Heart left ventricle (tissue), 13 donors: Measurements from ENCODE around the gene INO80.

ENCODE experiments used
- POLR2A ChIP-seq, 2 donors: fragments of 450-650 bp; IDR thresholded peaks; one replicate each; pipeline ENCODE4 v1.6.1; 2017; ENCODE audit warnings: antibody characterized with exemption in 2 of 2, mild to moderate bottlenecking in 2 of 2, moderate library complexity in 2 of 2
- TF ChIP-seq, protein P1 (sequence below), 12 donors: fragments of 200-600 bp; sonication (generic) in 4 of 12; IDR thresholded peaks; one replicate each; pipeline versions ENCODE4 v1.5.0 to v1.8.0; 2018 to 2022; ENCODE audit warnings: antibody characterized with exemption in 12 of 12, mild to moderate bottlenecking in 5 of 12
- donor health status: ischemic (EF 13 %, LVEDD 7.1; RV severe dilation, severe dysfunction).
- donor health status: DM: no; HTN: yes; CAD: no.
- donor health status: DM: no; HTN: no; CAD: no.
- donor health status: ischemic (EF 25% LVEDD 6.9; RV normal size, moderate dysfunction).
- donor health status: ischemic (EF 25% LVEDD 5.7; RV mildly dilated, moderate dysfunction).
- donor health status: ischemic (EF 35%, LVEDD 5.7; RV mildly dilated, moderate dysfunction).
- donor health status: nonischemic (EF 11% LVEDD 7.7; RV severe dilation, severe dysfunction).
- donor health status: DM: yes; HTN: yes; CAD: no.
- donor health status: PGD.
- donor health status: ischemic (EF 29% LVEDD 5.4; RV normal size, mild dysfunction).
- donor health status: nonischemic (EF 23%, LVEDD 6.1; RV moderate dilation, normal function).

DNA sequence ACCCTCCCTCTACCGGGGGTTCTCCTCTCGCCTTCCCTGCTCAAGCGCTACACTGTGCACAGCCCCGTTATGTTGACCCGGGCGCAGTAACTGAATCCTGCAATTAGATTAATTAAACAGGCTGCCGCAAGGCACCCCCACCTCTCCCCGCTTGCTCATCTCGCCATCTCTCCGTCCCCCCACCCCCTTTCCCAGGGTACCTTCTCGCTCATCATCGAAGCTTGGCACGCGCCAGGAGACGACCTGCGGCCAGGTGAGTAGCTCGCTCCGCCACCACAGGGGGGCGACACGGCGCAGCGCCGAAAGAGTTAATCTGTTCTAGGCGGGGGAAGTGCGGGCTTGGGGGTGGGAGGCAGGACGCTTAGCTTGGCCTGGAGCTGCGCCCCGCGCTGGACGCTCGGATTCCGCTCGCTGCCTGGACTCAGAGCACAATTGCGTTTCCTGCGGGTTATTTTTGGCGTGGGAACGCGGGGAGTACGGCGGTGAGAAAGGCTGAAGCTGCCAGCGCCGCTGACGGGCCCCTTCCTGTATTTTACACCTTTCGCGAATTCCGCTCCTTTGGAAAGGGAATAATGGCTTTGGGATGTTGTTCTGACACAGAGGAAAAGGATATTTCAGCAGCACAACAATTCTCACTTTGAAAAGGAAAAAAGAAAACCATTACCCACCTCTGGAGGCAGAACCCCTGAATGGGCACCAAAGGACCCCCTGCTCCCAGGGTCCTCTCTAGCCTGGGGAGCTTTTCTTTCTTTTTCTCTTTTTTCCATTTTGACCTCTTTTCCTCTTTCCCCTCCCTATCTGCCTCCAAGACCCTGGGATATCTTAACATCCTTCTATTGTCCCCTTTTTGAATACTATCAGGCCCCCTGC lies 185.4 kb downstream of the INO80 start:
- TF ChIP-seq, protein P1, sequence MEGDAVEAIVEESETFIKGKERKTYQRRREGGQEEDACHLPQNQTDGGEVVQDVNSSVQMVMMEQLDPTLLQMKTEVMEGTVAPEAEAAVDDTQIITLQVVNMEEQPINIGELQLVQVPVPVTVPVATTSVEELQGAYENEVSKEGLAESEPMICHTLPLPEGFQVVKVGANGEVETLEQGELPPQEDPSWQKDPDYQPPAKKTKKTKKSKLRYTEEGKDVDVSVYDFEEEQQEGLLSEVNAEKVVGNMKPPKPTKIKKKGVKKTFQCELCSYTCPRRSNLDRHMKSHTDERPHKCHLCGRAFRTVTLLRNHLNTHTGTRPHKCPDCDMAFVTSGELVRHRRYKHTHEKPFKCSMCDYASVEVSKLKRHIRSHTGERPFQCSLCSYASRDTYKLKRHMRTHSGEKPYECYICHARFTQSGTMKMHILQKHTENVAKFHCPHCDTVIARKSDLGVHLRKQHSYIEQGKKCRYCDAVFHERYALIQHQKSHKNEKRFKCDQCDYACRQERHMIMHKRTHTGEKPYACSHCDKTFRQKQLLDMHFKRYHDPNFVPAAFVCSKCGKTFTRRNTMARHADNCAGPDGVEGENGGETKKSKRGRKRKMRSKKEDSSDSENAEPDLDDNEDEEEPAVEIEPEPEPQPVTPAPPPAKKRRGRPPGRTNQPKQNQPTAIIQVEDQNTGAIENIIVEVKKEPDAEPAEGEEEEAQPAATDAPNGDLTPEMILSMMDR (IDR thresholded peaks at IDR 0.05), result peak in 11 of 12 donors; percentile 28 to 64 (median 53)
- TF ChIP-seq POLR2A (IDR thresholded peaks at IDR 0.05), result no peak
